GM12865 (cell line): ENCODE measurements around the gene GPR87.

ENCODE experiments used
- DNase-seq: peaks from one replicate; pipeline ENCODE4 v3.0.0; 2010; ENCODE audit warnings: low read depth
- H3K4me3 ChIP-seq: 2 replicates; pipeline ENCODE4 v1.5.1; 2011; ENCODE audit warnings: mild to moderate bottlenecking, low read depth, low read length, control low read depth
- TF ChIP-seq, protein P1 (sequence below): IDR thresholded peaks from 2 replicates; pipeline ENCODE4 v1.5.1; 2011; ENCODE audit warnings: low read length, control low read depth, low read depth, inconsistent platforms; ENCODE audit not compliant: insufficient read depth; ENCODE audit errors: missing control alignments

The GPR87 gene

DNA sequence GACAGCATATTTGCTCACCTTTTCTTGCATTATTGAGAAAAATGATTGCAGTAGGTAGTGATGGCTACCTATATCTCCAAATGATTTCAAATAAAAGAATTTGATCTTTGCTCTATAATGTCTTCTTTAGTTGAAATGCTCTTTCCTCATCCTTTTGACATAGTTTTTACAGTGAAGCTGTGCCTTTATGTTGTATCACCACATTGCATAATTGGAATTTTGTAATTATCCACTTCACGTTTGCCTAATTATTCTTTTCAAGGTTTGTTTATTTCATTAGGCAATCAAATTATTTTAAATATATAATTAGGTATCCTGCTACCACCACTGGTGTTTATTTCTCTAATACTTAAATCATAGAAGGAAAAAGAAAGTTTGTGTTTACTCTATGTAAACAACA, 34.0 kb upstream of the GPR87 start:
- DNase-seq, result no peak
- H3K4me3 ChIP-seq, result no peak overlapping the region
- TF ChIP-seq, protein P1, sequence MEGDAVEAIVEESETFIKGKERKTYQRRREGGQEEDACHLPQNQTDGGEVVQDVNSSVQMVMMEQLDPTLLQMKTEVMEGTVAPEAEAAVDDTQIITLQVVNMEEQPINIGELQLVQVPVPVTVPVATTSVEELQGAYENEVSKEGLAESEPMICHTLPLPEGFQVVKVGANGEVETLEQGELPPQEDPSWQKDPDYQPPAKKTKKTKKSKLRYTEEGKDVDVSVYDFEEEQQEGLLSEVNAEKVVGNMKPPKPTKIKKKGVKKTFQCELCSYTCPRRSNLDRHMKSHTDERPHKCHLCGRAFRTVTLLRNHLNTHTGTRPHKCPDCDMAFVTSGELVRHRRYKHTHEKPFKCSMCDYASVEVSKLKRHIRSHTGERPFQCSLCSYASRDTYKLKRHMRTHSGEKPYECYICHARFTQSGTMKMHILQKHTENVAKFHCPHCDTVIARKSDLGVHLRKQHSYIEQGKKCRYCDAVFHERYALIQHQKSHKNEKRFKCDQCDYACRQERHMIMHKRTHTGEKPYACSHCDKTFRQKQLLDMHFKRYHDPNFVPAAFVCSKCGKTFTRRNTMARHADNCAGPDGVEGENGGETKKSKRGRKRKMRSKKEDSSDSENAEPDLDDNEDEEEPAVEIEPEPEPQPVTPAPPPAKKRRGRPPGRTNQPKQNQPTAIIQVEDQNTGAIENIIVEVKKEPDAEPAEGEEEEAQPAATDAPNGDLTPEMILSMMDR, result no peak

DNA sequence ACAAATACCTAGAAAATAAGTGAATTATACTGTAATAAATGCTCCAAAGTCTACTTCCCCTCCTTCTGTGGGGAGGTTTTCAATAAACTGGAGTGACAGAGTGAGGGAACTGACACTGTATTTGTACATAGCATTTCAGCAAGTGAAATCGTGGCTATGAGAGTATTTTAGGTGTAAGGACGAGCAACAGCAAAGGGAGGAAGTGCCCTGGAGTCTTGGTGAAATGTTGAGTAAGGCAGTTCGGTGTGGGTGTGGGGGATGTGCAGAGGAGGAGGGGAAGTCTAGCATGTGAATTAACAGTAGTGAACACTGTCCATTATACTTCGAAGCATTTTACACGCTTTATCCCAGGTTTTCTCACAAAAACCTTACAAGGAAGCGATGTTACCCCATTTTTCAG, 30.8 kb upstream of the GPR87 start:
- DNase-seq, result peak; percentile 5
- no peak overlapping the region for H3K4me3 ChIP-seq
- TF ChIP-seq, protein P1, result no peak

DNA sequence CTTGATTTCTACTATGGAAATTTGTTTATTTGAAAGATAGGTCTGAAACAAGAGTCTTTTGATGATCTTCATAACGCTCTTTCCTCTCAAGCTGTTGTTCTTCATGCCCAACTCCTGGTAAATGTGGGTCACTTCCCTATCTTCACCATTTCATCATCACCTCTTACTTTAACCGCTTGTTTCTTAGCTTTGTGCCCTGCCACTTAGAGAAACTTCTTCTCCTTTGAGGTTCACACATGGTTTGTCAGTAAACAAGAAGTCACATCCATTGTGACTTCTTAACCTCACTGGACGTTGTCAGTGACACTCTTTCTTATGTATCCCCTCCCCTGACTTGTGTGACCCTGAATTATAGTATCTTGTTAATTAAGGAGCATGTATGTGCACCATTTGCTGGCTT, 29.7 kb upstream of the GPR87 start:
- TF ChIP-seq, protein P1, result no peak

DNA sequence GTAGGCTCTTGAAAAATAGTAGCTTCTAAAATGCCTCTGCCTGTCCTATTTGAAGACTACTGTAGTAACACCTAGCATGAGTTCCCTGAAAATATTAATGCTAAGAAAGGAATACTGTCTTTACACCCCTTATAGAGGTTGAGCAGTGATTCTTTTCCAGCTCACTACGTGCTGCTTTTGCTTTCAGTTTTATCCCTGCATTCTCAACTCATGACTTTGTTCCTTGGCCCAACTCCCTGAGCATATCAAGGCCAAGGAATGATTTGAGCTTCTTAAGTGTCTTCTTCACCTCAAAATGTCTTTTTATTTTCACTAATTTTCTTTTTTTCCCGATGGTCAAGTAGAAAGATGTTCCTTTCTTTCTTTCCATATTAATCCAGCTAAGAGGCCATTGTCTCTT, 29.2 kb upstream of the GPR87 start:
- no peak for DNase-seq
- H3K4me3 ChIP-seq, result no peak overlapping the region
- TF ChIP-seq, protein P1, result no peak

More for the DNA sequence above, 29.7 kb upstream of the GPR87 start:
- DNase-seq, result no peak
- H3K4me3 ChIP-seq, result no peak overlapping the region

DNA sequence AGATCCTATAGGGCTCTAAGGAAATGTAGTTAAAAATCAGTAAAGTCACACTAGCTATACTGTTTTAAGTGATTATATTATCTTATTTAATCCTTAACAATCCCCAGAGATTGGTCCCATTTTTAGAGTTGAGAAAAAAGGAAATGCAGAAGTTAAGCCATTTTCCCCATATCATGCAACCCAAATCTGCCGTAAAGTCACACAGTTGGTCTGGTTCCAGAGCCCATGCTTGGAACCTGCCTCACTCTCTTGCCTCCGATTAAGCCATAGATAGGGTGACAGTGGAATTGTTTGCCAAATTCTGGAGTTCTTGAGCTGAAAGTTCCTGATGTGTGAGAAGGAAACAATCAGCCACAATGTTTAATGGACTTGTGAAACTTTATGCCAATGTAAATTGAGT, 15.1 kb upstream of the GPR87 start:
- TF ChIP-seq, protein P1, result no peak
- no peak overlapping the region for H3K4me3 ChIP-seq
- no peak for DNase-seq

DNA sequence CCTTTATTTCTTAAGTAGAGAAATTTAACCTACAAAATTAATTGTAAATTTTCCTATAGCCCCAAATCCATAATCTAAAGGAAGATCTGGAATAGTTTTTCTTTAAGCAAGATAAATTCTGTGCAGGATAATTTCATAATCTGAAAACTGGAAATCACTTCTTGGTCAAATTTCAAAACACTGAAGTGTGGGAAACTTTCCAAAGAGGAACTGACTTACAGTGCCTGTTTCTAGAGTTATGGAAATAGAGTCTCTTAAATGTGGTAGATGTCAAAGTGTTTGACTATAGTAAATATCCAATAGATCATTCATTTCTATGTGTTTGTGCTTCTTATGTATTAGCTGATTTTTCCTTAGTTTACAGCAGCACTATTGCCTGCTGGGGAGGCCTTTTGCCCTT, 14.3 kb upstream of the GPR87 start:
- DNase-seq, result no peak
- TF ChIP-seq, protein P1, result no peak
- H3K4me3 ChIP-seq, result no peak overlapping the region

DNA sequence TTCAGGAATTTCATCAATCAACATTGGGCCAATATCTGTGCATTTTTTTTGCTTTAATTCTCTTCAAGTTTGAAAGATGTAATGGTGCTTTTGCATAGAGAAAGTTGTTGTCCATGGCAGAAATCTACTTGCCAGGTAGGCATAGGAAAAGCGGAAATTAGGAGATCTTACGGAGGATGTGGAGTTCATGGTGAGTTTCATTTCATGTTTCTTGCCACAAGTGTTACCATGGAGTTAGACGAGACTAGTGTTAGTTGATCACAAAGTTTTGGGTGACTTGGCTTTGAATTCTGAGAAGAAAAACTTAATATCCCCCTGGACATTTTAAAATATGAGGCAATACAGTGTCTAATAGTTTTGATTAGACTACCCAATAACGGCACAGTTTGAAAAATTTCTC, 13.8 kb upstream of the GPR87 start:
- H3K4me3 ChIP-seq, result no peak overlapping the region

More for the DNA sequence above, 13.8 kb upstream of the GPR87 start:
- no peak for DNase-seq
- TF ChIP-seq, protein P1, result no peak
